ENCODE data around the gene TMEM255A.
A peak's percentile ranks its signal among the peaks of the same experiment; 100 is the strongest.

TMEM255A gene

GRCh38 chrX:120262859-120263708 is 48.2 kb downstream of the TMEM255A start:
- DNase-seq (ENCODE audit: low spot score) = no peak
- no peak for TF ChIP-seq CTCF (IDR thresholded peaks at IDR 0.05; ENCODE audit: borderline replicate concordance, control extremely low read depth, extremely low read depth, insufficient read depth, missing control alignments)
- in situ Hi-C loops (cut with MboI; ENCODE audit: low sequenced_read_pairs, unreplicated experiment) = no loop called here

GRCh38 chrX:120260369-120260768 is 50.9 kb downstream of the TMEM255A start:
- in situ Hi-C loops (cut with MboI; ENCODE audit: low sequenced_read_pairs, unreplicated experiment) = no loop called here
- DNase-seq (ENCODE audit: low spot score) = no peak
- no peak for TF ChIP-seq CTCF (IDR thresholded peaks at IDR 0.05; ENCODE audit: borderline replicate concordance, control extremely low read depth, extremely low read depth, insufficient read depth, missing control alignments)

GRCh38 chrX:120253784-120254183 is 57.5 kb downstream of the TMEM255A start:
- no peak for TF ChIP-seq CTCF (IDR thresholded peaks at IDR 0.05; ENCODE audit: borderline replicate concordance, control extremely low read depth, extremely low read depth, insufficient read depth, missing control alignments)
- no peak for DNase-seq (ENCODE audit: low spot score)
- in situ Hi-C loops (cut with MboI; ENCODE audit: low sequenced_read_pairs, unreplicated experiment) = no loop called here

GRCh38 chrX:120251471-120252011 is 59.7 kb downstream of the TMEM255A start:
- in situ Hi-C loops (cut with MboI; ENCODE audit: low sequenced_read_pairs, unreplicated experiment) = no loop called here
- DNase-seq (ENCODE audit: low spot score) = no peak
- TF ChIP-seq CTCF (IDR thresholded peaks at IDR 0.05; ENCODE audit: borderline replicate concordance, control extremely low read depth, extremely low read depth, insufficient read depth, missing control alignments) = no peak

- in situ Hi-C loops (cut with MboI; ENCODE audit: low sequenced_read_pairs, unreplicated experiment) = no loop called here
- peak; percentile 61 for TF ChIP-seq CTCF (IDR thresholded peaks at IDR 0.05; ENCODE audit: borderline replicate concordance, control extremely low read depth, extremely low read depth, insufficient read depth, missing control alignments)
- DNase-seq (ENCODE audit: low spot score) = peak; percentile 89
Observed at GRCh38 chrX:120250522-120251271, 60.6 kb downstream of the TMEM255A start, which contains the start of gene ZBTB33. ZBTB33 (plus strand) TSS chrX:120250812; CDS start chrX:120253416, 2,604 bp downstream.

GRCh38 chrX:120244735-120245498 is 66.3 kb downstream of the TMEM255A start:
- in situ Hi-C loops (cut with MboI; ENCODE audit: low sequenced_read_pairs, unreplicated experiment) = no loop called here

More at GRCh38 chrX:120244735-120245498, 66.3 kb downstream of the TMEM255A start:
- peak; percentile 53 for DNase-seq (ENCODE audit: low spot score)
- no peak for TF ChIP-seq CTCF (IDR thresholded peaks at IDR 0.05; ENCODE audit: borderline replicate concordance, control extremely low read depth, extremely low read depth, insufficient read depth, missing control alignments)

Measured in GM13976 (cell line).